Calu3 (cell line): ENCODE data around the gene TOR2A. TPM values are rescaled to one million over a fixed set of nuclear protein-coding genes. Genes with fewer than 3 reads are reported as not detected.

Source experiments
- BruUV-seq: library from RNA; stranded (reverse); fragments of 400-500 nt; replicated peaks from 2 replicates; lab custom pipeline; 2021; lab: Mats Ljungman, UMichigan
- CTCF ChIA-PET: fragments of 300-600 bp; sonication (Branson Sonifier 250); formaldehyde crosslinking; loops from one replicate; lab custom pipeline; 2022; ENCODE audit warnings: antibody characterized with exemption; lab: Charles Lee
- DNase-seq: peaks from one replicate; pipeline ENCODE4 v3.0.0; 2022
- H3K27ac Mint-ChIP-seq: one replicate; pipeline ENCODE4 v1.8.0; 2022; ENCODE audit warnings: mixed read lengths; ENCODE audit not compliant: unreplicated experiment
- H3K27me3 Mint-ChIP-seq: one replicate; pipeline ENCODE4 v1.8.0; 2022; ENCODE audit warnings: mixed read lengths; ENCODE audit not compliant: unreplicated experiment
- H3K36me3 Mint-ChIP-seq: one replicate; pipeline ENCODE4 v1.8.0; 2022; ENCODE audit warnings: mild to moderate bottlenecking, moderate library complexity, mixed read lengths; ENCODE audit not compliant: insufficient read depth, unreplicated experiment
- H3K4me1 Mint-ChIP-seq: one replicate; pipeline ENCODE4 v1.8.0; 2022; ENCODE audit warnings: mild to moderate bottlenecking, low read depth, mixed read lengths; ENCODE audit not compliant: unreplicated experiment
- H3K4me3 Mint-ChIP-seq: one replicate; pipeline ENCODE4 v1.8.0; 2022; ENCODE audit warnings: mild to moderate bottlenecking, low read depth, moderate library complexity, mixed read lengths; ENCODE audit not compliant: unreplicated experiment
- H3K9me3 Mint-ChIP-seq: one replicate; pipeline ENCODE4 v1.8.0; 2022; ENCODE audit warnings: low read depth, mixed read lengths; ENCODE audit not compliant: unreplicated experiment
- CTCF ChIP-seq: fragments of 200-600 bp; IDR thresholded peaks from one replicate; pipeline ENCODE4 v1.8.0; 2022; ENCODE audit warnings: antibody characterized with exemption; ENCODE audit not compliant: unreplicated experiment
- intact Hi-C: fragments of 100-400 bp; cut with micrococcal nuclease; formaldehyde crosslinking; loops from one replicate; pipeline ENCODE4 v1.10.0; 2022; ENCODE audit not compliant: unreplicated experiment
- total RNA-seq: library from RNA; stranded (reverse); gene quantifications from 2 replicates; pipeline ENCODE4 v1.2.3, GENCODE V29; 2022

The TOR2A gene
- total RNA-seq, 1 experiment from 2014 or later = 7.6 TPM

- Mint-ChIP-seq H3K4me1 (peaks cover 9% of the 10 kb centered on the region), H3K27me3 (no peaks in the 10 kb centered on the region), H3K4me3 (no peak overlapping the region), H3K9me3 (no peaks in the 10 kb centered on the region), H3K36me3 (no peaks in the 10 kb centered on the region), H3K27ac (no peak overlapping the region)
- BruUV-seq = no TSS peak
- no peak for DNase-seq
- no peak for TF ChIP-seq CTCF
- intact Hi-C loops = no loop called here
- CTCF ChIA-PET = no interaction called here
Observed at GRCh38 chr9:127692071-127692470, 43.0 kb downstream of the TOR2A start.

- no peak overlapping the region for H3K27ac Mint-ChIP-seq
- no peaks in the 10 kb centered on the region for H3K36me3 Mint-ChIP-seq
- intact Hi-C loops = no loop called here
- H3K4me1 Mint-ChIP-seq = peaks cover 9% of the 10 kb centered on the region
- no peak for TF ChIP-seq CTCF
- no TSS peak for BruUV-seq
- CTCF ChIA-PET = no interaction called here
- DNase-seq = no peak
- no peak overlapping the region for H3K4me3 Mint-ChIP-seq
- H3K9me3 Mint-ChIP-seq = no peaks in the 10 kb centered on the region
- no peaks in the 10 kb centered on the region for H3K27me3 Mint-ChIP-seq
Observed at GRCh38 chr9:127690735-127691134, 44.4 kb downstream of the TOR2A start.

- no TSS peak for BruUV-seq
- no peak for TF ChIP-seq CTCF
- Mint-ChIP-seq H3K36me3 (no peaks in the 10 kb centered on the region), H3K4me3 (no peak overlapping the region), H3K27ac (no peak overlapping the region), H3K9me3 (no peaks in the 10 kb centered on the region), H3K27me3 (no peaks in the 10 kb centered on the region), H3K4me1 (no peaks in the 10 kb centered on the region)
- DNase-seq = no peak
- intact Hi-C loops = no loop called here
- CTCF ChIA-PET = interaction anchor here (0.6 kb wide), 1 partner anchor 1354 kb away, joined by 5 read pairs; no protein-coding TSS in a partner anchor
Observed at GRCh38 chr9:127689329-127690000, 45.6 kb downstream of the TOR2A start.

GRCh38 chr9:127686461-127687393 is 48.4 kb downstream of the TOR2A start:
- no peak for TF ChIP-seq CTCF
- no peak overlapping the region for H3K4me3 Mint-ChIP-seq
- H3K36me3 Mint-ChIP-seq = no peaks in the 10 kb centered on the region
- no TSS peak for BruUV-seq
- CTCF ChIA-PET = no interaction called here
- H3K27ac Mint-ChIP-seq = no peak overlapping the region
- intact Hi-C loops = no loop called here
- no peaks in the 10 kb centered on the region for H3K4me1 Mint-ChIP-seq
- DNase-seq = no peak
- no peaks in the 10 kb centered on the region for H3K27me3 Mint-ChIP-seq
- H3K9me3 Mint-ChIP-seq = no peaks in the 10 kb centered on the region
